Glomerular visceral epithelial cell (primary cell): Measurements from ENCODE around the gene SHOC2.
"Not testable (repeated sequence)": the region's sequence is repeated elsewhere in the genome, so short reads cannot be mapped to it uniquely, and the experiment has no call there.

Source experiments
- DNase-seq: peaks from one replicate; pipeline ENCODE4 v3.0.0-alpha.2; 2016; ENCODE audit errors: extremely low spot score

The SHOC2 gene

DNA sequence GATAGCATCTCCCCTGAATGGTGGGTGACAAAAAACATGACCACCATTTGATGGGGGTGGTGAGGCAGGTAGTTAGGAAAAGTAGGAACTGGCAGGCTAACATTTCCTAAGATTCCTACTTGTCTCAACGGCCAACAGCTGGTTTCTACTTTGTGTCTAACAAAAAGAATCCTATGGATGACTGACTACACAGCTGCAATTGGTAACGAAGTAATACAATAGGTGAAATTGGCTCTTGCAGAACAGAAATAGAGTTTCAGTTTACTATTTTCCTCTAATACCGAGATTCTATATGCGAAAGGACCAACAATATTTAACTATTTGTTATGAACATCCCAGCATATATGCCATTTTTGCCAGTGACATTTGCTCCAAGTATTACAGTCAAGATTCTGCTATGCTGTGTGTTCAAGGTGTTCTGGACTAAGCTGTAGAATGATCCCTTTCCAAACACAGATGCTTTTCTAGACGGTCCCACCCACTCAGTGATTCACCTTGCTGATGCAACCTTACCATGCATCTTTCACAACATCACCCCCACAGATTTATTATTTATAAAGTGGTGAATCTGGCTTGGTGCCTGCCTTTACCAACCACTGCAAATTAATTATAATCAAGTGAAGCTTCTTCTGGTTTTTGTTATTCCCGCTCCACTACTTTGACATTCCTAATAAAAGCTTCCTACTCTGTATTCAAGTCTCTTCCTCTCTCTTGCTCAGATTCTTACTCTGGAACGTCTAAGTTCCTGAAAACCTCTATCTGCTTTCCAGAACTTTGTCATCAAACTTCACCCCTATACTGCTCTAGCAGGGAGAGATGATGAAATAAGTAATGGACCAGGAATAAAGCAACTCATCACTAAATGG lies 17.2 kb upstream of the SHOC2 start:
- peak; percentile 34 for DNase-seq

DNA sequence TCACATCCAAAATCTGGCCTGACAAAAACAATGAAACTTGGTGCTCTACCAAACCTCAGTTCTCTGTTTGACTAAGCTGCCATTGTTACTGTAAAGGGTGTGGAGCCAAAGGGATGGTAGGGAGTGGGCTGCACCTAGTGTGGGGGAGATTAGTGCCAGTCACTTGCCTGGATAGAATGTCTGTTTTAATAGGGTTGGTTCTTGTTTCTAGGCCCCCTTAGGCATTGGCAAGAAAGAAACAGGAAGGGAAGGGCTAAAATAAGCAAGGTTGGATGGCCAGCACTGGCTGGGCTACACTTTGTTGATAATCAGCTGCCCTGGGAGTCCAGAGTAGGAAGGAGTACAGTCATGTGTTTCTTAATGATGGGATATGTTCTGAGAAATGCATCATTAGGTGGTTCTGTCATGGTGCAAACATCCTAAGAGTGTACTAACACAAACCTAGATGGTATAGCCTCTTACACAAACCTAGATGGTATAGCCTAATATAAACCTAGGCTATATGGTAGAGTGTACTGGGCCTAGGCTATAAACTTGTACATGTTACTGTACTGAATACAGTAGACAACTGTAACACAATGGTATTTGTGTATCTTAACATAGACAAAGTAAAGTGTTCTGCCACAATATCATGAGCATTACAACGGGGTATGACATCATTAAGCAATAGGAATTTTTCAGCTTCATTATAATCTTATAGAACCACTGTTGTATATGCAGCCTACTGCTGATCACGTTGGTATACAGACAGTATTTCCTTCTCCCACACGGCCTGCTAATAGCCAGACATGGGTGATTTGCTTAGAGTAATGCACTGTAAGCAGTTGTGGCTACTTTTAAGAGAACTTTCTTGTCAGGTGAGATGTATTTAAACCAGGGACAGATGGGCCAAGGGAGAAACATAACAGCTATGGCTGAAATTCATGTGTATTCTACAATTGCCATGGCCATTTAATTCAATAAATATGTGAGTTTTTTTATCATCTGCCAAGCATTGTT lies 15.8 kb upstream of the SHOC2 start:
- DNase-seq: no peak

DNA sequence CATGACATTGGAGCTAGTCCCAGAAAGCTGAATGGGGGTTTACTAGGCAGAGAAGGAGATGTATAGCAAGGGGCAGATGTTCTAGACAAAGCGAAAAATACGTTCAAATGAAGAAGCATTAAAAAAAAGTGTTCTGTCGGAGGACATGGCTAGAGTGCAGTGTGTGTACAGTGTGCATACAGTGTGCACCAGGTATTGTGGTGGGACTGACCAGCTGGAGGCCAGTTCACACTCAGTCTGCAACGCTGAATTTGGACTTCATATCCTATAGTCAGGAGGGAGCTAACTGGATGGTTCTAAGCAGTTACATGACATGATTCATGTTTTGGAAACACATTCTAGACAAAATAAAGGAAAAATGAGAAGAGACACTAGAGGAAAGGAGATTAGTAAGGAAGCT lies 9.3 kb upstream of the SHOC2 start:
- DNase-seq: no peak

DNA sequence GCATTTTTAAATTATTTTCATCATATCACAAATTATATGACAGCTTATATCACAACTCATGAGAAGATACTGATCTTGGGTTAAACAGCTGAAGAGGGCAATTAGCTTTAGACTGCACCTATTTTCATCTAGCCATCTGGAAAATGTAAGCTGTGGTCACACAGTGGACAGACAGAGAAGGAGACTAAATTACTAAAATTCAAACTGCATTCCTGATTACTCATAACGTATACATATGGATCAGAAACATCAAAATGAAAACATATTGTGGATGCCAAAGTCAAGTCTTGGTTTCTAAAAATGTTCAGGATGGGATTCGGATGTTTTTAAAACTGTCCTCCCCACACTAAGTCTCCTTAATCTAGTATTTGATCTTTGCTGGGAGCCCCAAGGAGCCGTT lies 7.0 kb upstream of the SHOC2 start:
- peak; percentile 18 for DNase-seq

DNA sequence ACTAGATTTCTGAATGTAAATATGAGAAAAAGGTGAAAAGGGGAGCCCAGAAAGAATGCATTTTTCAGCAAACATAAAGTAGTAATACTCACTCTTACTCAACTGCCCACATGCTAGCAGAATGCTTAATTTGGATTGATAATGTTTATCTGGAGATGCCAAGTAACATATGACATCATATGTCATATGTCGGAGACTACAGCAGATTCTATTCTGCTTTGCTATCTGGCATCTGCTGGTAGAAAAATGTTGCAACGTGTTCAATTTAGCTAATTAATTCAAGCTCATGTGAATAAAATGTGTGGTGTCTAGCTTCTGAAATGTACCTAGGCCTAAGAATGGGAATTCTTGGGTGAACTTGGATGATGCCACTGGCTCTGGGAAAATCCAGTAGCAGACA lies 5.0 kb upstream of the SHOC2 start:
- no peak for DNase-seq

DNA sequence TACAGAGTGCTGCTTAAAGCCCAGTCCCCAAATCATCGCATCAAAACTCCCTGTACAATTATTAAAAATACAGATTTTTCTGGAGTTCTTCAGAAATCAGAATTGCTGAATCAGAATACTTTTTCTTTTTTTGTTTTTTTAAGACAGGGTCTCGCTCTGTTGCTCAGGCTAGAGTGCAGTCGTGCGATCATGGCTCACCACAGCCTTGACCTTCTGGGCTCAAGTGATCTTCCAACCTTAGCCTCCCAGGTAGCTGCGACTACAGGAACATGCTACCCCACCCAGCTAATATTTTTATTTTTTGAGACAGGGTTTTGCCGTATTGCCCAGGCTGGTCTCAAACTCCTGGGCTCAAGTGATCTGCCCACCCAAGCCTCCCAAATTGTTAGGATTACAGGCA lies 4.4 kb upstream of the SHOC2 start:
- peak; percentile 62 for DNase-seq

DNA sequence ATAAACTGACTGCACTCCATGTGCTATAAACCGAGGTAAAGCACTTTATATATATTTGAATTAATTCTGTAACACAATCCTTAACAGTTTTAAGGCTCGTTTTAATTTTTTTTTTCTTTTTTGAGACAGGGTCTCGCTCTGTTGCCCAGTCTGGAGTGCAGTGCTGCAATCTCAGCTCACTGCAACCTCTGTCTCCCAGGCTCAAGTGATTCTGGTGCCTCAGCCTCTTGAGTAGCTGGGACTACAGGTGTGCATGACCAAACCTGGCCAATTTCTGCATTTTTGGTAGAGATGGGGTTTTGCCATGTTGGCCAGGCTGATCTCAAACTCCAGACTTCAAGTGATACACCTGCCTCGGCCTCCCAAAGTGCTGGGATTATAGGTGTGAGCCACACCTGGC lies 3.8 kb upstream of the SHOC2 start:
- DNase-seq: not testable (repeated sequence)

DNA sequence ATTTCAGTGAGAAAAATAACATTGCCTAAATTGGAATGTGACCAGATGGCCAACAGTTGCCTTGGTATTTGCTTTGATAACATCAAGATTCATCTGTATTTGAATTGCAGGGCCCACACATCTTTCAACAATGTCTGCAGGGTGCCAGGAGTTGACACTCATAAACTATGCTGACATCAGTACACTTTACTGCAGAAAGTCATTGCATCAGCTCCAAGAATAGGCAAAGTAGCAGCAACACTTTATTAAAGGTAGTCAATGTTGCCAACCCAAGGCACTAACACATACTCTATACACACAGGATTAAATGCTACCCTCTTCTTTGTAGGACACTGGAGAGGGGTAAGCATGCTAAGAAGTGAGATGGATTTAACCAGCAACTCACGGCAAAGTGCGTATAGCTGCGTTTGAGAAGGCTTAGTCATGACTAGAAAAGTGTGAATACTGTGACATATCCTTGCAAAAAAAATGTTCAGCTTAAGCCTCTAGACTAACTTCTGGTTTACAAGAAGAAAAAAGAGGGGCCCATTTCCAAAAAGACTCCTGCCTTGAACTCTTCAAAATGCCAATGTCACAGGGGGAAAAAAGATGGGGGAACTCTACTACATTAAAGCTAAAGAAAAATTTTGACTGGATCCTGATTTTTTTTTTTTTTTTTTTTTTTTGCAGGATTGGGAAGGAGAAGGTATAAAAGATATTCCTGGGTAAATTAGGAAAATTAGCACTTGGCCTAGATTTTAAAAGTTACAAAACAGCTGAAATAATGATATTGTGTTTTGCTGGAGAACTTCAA lies 2.7 kb upstream of the SHOC2 start:
- DNase-seq: peak; percentile 31

DNA sequence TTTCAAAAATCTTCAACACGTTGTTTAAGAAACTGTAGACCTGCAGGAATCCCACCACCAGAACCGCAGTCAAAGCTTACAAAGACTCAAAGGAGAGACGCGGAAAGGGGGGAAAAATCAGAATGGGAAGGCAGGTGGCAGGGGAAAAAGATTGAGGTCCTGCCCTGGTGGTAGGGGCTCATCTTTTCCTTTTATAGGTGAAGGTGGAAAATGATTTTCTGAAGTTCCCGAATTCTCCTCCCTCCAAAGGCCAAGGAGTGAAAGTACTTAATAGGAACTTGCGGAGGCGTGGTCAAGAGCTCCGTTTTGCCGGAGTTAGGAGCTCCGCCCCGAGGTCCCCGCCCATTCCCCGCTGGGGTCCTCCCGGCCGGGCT lies 1.1 kb upstream of the SHOC2 start:
- peak; percentile 96 for DNase-seq

DNA sequence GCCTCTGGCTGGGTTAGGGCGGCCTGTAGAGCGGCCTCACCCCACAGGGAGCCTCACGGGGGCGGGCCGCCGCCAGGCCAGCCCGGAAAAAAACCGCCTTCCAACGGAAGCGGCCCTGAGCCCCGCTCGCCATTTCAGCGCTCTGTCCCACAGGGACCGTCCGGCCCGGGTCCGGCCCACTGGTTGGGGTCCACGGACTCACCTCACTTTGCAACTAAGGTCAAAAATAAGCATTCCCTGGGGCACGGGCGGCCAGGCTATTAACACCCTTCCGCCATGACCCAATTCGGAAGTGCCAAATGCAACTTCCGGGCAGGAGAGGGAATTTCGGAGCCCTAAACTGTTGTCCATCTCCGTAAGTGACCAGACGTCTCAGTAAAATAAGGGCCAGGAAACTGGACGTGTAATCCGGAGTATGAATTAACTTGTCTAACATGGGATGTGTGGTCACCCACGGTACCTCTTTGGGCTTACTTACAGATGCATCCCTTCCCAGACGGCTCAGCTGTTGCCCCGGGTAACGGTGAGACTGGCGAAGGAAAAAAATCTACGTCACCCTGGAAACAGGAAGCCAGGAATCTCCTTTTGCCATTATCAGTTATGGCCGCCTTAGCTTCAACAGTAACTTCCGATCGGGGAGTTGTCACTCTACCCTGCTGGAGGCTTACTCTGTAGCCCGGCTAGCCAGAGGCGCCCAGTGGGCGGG lies 608 bp upstream of the SHOC2 start, which contains the start of gene BBIP1:
BBIP1 (minus strand) TSS at position 538 of the 706 bp plus-strand sequence. CDS start 1,023 bp downstream, outside the sequence.
- DNase-seq: no peak

DNA sequence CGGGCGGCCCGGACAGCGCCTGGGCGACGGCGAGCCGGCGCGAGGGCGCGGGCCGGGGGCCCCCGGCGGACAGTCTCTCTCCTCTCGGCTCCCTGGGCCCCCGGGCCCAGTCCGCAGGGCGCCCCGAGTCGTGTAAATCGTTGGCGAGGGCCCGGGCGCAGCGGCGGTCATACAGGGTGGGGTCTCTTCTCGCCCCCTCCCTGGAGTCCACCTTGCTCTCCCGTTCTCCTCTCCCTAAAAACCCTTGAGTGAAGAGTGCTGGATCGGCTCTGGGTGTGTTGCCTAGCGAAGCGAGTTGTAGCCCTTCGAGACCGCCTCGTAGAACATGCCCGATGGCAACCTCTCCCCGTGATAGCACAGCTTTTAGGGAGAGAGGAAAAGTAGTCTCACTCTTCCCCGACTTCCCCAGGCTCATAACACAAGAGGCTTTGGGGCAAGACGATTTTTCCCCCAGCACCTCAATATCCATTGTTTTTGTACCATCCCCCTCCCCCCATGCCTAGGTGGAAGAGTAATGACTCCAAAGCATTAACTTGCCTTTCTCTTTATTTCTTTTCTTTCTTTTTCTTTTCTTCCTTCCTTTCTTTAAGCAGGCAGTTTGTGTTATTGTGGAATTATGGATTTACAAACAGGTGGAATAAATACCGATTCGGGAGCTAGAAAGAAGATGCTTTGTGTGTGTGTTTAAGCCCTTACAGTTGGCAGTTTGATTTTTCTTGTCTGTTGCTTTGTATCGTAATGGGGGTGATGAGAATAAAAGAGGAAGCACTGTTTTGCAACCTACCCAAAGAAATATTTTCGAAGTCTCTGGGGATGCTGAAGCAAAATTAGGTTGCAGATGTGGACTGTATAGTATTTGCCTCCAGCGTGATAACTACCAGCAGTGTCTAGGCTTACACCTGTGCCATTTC lies 822 bp downstream of the SHOC2 start:
- DNase-seq: peak; percentile 35

DNA sequence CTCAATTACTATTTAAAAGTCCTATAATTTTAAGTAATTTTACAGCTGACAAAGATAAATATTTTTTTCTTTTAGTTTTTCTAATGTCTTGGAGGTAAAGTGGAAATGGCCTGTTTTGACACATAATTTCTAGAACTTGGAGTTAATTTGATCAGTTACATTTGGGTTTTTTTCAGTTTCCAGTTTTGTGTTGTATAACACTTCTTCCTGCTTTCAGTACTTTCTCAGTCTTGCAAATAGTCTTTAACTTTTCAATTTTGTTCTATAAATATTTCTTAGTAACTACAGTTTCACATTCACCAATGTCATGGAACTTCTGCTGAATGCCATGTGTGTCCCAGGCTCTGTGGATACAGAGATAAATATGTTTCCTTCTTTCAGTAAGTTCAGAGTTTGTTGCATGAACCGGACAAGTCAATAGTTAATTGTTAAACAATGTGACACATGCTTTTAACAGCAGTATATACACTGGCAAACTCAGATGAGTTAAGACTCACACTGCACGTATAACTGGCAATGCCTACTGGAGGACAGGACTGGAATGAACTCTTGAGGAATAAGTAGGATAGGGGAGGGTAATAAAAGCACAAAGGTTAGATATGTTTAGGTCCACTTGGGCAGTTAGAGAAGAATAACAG lies 4.6 kb downstream of the SHOC2 start:
- peak; percentile 58 for DNase-seq

DNA sequence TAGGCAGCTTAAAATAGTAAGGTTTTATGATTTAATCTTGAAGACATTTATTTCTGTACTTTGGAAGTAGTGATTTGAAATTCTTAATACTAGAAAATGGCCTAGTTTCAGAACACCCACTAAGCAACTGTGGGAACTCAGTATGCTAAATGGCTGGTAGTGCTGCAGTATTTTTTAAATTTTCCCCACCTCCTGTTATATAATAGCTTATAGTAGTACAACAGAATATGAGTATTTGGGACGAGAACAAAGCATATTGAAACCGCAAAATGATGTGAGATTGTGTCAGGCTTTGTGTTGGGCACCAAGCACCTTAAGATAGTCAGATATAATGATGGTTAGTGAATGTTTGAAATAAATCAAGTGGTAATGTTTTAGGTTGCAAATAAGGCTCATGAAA lies 8.1 kb downstream of the SHOC2 start:
- no peak for DNase-seq

DNA sequence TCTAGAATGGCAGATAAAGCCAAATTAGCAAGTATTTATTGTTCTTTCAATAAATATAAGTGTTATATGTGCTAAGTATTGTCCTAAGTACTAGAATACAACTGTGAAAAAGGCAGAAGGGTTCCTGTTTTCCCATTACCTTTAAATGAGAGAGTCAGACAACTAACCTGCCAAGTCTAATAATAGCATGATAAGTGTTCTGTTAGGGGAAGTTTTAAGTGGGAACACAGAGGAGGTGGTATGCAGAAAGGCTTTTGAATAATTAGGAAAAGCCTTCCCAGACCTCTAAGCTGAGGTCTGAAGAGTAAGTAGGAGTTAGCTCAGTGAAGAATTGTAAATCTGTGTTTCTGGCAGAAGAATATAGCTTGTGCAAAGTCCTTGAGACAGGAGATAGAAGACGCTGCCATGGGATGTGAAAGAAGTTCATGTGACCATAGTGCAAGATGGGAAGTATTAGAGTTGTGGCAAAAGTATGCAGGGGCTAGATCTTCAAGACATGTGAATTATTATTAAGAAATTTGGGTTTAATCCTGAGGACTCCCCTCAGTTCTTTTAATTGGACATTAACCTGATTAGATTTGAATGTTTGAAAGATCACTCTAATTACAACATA lies 12.5 kb downstream of the SHOC2 start:
- no peak for DNase-seq

DNA sequence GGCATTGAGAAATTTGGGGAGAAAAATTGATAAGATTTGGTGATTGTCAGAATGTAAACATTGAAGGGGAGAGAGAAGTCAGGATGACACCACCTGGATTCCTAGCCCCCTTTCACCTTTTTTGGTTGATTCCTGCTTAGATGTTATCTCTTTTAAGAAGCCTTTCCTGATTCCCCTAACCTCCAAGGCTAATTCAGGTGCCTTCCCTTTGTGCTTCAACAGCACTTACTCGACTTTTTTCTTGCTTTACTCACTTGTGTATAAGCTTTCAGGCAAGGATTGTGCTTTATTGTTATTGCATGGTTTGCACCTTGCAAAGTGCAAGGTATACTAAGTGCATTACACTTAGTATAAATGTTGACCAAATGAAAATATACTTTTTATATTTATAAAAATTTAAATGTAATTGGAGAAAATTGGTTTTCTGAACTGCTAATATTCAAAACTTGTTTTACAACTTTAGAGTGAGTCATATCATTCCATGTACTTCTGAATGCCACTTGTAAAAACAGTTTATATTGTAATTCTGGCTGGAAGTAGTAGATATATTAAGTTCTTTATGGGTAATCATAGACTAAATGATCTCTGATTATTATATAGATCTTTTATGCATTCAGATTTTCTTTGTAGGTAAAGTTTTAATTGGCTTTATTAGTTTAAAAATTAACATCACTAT lies 13.2 kb downstream of the SHOC2 start:
- DNase-seq: no peak

DNA sequence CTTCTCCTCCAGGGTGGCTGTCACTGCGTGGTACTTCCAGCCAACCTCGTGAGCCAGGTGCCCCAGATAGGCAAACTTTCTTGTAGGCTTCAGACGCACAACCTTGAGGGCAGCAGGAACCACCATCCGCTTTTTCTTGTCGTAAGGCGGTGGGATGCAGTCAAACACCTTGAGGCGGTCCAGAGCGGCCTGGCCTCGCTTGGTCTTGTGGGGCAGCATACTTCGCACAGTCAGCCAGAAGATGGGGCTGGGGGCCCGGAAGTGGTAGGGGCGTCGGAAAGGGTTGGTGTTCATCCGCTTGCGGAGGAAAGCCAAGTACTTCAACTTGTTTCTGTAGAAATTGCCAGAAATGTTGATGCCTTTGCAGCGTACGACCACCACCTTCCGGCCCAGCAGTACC lies 17.4 kb downstream of the SHOC2 start:
- no peak for DNase-seq

DNA sequence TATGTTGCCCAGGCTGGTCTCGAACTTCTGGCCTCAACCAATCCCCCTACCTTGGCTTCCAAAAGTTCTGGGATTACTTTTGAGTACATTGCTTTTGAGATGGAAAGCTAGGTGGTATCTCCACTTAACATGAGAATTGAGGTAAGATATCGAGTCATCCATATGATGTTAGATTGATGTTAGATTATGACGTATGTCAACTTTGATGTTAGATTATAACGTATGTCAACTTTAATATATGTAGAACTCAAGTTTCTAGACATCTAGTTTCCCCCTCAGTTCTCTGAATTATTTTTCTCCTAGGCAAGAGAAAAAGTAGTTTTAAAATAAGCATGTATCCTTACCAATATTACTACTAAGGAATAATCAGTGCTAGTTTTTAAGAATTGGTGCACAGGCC lies 20.0 kb downstream of the SHOC2 start:
- DNase-seq: no peak

DNA sequence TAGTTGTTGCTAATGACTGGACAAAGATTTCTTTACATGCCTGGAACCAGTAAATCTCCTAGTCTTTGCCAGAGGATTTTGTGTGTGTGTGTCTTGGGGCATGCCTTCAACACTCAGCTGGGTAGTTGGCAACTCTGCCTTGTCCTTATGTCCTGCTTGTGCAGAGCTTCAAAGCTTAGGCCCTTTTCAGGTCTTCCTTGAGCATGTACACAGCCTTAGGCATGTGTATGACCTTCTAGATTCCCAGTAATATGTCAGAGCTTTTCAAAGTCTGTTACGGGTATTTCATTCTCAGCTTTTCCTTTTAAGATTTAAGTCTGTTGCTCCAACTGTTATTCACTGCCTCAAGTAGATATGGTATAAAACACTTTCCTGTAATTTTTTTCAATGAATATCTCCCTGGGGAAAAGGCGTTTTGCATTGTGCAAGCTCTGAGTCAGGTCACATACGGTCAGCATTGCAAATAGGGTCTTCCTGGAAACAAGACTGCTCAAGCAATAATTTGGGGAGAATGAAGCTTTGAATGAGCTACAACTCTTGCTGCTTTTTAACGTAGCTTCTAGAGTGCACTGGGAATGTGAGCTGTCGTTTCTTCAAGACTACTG lies 25.5 kb downstream of the SHOC2 start:
- no peak for DNase-seq
